IPS DF 19.7 (cell line): Measurements from ENCODE around the gene CIC.

Experiments
- DNase-seq: peaks from one replicate; pipeline ENCODE4 v3.0.0-alpha.2; 2013; ENCODE audit warnings: low read depth, low spot score

The CIC gene

DNA sequence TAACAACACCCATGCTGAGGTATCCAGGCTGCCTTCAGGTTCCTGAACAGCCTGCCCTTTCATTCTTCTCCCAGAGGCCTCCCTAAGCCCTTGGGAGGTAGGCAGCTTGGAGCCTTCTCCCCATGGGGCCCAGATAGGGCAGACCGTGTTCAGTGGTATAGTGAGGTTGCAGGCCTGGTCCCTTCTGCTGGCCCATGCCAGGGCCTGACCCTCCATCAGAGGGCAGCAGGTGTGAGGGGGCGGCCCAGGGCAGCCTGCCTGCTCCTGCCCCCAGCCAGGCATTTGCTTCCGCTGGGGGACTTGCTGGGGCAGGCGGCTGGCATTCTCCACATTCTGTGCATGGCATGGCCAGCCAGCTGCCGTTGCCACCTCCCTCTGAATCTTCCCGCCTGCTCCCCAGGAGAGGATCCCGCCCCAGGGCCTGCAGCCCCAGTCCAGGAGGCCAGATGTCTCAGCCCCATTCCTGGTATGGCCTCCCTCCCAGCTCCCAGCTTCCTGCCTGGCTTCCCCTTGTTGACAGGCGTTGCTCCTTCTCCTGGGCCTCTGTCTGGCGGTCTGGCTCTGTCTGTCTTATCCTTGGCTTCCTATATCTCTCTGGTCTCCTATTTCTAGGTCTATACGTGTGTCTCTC, 8.9 kb downstream of the CIC start:
- DNase-seq, result no peak

DNA sequence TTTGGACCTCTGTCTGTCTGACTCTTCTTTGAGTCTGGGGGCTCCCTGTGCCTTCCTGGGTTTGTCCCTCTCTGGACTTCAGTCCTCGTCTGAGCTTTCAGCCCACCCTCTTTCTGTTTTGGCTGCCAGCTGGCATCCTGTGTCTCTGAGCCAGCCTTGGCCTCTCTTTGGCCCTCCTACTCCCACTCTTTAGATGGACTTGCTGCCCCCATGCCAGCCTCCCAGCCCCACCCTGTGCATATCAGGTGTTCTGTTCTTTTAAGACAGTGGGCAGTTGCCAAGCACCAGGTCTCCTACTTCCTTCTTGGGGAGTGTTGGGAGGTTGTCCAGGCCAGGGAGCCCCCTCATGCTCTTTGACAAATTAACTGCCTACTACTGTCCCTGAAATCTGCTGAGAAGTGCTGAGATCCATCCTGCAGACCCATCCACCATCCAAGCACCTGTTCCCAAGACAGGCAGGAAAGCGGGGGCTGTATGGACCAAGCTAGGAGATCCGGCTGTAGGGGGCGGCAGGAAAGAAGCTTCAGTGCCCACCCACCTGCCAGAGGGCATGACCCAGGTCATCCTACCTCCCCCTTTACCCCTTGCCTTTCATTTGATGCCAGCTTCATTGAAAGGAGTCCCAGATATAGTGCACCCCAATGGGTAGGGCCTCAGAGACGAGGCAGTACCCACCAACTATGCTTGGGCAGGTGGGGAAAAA, 9.6 kb downstream of the CIC start:
- DNase-seq, result no peak

DNA sequence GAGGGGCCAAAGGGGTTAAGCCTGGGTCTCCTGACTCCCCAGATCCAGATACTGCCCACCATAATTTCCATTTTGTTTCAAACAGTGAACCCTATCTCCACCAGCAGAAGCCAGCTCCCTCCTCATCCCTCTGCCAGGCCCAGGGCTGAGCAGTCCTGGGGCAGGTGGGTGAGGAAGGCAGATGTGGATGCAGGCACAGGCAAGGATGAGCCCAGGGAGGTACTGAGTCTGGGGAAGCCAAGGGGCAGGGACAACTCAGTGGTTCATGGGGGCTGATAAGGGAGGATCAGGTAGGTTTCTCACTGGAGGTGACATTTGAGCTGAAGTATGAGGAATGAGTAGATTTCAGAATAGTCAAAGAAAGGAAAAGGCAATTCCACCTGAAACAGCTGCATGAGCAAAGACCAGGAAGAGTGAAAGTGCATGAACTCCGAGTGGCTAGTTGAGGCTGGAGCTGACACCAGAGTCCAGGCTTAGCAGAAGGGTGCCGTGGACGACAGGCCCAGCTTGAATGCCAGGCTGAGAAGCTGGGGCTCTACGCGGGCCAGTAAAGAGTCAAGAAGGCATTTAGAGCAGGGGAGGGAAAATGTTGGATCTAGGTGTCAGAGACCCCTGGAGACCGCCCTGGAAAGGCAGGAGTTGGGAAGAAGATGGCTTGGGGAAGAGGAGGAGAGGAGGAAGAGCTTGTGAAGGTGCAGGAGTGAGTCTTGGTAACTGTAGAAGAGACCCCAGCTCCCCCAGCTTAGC, 10.3 kb downstream of the CIC start:
- no peak for DNase-seq

DNA sequence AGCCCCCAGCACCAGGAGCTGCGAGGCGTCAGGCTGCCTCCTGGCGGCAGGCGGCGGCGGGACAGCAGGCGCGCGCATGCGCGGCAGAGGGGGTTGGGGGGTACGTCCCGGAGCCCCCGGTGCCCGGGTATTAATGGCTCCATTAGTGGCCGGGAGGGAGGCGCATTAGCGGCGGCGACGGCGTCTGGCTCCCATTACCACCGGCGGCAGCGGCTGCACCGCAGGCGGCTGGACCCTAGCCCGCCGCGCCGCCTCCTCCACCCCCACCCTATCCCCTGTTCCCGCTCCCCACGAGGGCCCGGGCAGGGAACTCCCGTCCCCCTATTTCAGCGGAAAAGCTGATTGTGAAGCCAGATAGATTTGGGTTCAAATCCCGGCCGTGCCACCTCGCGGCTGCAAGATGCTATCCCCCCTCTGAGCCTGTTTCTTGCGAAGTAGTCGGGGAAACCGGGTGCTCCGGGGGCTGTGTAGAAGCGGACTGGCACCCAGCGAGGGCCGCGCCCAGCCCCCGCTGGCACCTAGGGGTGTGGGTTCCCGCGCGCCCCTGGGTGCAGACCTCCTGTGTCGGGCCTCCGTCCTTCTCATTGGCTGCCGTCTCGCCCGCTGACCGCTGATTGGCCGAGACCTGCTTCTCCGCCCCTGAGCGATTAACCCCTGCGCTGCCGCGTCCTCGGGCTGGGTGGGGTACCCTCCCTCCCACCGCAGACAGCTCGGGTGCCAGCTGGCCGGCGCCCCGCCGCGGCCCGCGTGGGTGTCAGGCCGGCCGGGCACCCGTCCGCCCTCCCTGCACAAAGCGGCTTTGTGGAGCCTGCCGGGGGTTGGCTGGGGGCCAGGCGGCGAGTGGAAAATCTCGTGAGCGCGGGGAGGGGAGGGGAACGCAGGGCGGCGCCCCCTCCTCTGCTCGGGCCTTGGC, 11.1 kb downstream of the CIC start:
- DNase-seq, result no peak

DNA sequence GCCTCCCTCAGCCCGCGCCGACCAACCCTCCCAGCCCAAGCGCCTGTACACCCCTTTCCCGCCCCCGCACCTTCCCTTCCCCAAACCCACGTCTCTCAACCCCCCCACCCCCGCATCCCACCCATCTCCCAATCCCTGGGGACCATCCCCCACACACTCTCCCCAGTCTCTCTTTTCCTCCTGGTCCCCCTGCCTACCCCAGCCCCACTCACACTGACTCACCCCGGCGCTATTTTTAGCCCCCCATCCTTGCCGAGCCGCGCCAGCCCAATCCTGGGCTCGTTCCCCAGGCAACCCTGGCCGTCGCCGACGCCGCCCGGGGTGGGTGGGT, 11.7 kb downstream of the CIC start:
- no peak for DNase-seq

DNA sequence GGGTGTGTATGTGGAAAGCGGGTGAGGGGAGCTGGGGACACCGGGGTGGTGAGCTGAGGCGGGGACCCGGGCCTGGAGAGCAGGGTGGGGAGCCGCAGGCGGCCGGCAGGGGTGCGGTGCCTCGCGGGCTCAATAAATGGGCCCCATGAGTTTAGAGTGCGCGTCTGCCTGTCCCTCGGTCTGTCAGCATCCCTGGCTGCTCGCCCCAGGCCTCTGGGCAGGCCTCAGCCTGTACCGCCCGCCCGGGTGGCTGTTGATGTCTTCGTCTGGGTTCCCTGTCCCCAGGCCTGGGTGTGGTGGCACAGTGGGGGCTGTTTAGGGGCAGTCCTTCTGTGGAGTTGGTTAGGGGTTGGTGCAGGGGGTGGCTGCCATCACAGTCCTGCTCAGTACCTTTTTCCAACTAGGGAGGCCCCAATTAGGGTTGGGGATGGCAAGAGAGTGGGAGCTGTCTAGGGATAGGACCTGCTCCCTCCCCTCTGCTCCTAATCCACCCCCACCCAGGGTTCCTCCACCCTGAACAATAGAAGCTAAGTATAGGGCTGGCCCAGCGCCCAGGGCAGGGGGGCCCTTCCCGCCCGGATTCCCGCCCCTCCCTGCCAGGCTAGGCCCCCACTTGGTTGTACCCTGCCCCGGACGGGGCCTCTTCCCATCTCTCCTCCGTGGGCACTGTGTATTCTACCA, 12.2 kb downstream of the CIC start:
- DNase-seq, result no peak

DNA sequence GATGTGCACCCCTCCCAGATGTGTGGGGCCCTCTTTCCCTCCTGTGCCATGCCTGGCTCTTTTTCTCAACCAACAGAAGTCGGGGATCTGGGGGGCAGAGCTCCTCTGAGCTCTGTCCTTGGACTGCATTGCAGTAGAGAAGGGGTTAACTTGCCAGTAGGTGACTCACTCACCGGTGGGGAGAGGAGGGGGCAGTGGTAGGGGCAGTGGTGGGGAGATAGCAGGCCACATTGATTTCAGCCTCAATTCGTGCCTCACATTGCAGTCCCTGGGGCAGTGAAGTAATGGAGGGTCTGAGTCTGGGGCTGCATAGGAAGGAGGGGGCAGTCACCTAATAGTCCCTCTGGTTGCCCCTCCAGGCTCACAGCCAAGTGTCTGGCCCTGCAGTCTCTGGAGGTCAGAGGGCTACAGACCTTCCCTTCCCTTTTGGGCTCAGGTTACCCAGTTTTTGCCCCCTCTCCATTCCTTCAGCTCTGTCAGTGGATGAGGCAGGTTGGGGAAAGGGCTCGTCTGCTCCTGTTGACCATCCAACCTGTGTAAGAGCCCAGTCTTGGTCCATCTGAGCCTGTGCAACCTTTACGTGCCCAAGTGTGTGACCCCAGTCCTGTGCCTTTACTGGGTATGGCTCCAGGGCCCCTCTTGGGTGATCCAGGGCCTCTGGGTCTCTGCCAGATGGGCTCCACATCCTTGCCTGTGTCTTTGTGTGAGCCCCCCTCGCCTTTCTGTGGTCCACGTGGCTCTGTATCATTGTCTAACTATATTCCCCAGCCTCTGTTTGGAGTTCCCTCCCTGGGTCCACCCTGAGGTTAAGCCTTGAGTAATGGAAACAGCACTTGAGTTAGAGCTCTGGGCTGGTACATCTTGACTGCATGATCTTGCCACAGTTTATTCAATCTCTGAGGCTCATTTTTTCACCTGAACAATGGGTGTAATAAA, 13.0 kb downstream of the CIC start:
- no peak for DNase-seq

DNA sequence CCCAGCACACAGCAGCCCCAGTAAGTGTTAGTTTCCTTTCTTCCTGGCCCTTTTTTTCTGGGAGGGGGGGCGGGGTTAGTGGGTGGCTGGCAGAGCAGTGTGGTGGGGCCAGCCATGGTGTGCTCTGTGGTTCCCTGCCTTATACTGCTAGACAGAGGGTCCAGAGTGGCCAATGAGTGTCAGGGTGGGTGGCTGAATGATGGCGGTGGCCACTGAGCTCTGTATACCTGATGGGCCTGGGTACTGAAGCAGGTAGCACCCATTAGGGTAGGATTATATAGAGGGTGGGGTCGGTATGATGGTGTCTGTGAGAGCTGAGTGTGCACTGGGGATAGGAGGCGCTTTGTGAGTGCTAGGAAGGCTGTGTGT, 13.8 kb downstream of the CIC start:
- no peak for DNase-seq

DNA sequence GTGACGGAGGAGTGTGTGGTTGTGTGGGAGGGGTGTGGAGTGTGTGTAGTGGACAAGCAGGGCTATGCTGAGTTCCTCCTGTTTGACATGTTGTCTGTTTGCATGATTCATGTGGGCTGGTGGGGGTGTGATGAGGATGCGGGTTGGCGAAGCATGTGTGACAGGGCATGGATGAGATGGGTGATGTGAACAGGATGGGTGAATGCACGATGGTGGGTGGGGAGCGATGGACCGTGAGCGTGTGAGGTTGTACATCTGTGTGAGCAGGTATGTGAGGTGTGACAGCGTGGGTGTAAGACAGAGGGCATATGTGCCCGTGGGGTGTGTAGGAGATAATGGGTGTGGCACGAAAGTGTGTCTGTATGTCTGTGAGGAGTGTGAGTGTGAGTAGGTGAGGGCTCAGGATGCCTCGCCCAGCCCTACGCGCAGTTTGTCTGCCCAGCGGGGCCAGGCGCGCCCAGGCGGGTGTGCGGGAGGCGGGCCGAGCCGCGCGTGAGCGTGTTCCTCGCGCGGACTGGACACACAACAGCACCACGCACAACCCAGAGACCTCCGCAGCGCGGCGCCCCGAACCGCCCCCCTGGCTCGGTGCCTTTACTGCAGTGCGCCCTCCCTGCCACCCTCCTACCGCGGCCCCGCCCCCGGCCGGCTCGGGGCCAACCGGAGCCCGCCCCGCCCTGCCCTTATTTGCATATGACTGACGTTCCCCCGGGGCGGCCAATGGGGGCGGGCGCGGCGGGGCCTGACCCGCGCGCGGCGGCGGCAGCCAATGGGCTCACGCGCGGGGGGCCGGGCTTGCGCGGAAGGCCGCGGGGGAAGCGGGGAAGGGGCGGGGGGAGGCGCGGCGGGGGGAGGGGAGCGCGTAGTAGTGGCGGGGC, 14.4 kb downstream of the CIC start:
- no peak for DNase-seq

DNA sequence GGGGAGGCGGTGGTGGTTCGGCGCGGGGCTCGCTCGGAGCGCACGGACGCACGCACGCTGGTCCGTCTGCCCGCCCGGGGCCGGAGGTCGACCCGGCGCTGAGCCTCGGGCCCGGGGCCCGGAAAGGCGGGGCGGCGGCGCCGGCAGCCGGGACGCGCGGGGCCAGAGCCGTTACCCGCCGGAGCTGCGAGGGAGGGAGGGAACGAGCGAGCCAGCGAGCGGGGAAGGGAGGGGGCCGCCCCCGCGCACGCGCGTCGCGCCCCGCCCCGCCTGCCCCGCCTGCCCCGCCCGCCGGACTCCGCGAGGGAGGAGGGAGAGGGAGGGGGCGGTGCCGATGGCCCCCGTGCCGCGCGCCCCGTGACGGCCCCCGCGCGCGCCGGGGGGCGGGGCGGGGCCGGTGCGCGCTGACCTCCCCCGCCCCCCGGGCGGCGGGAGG, 15.0 kb downstream of the CIC start:
- no peak for DNase-seq

DNA sequence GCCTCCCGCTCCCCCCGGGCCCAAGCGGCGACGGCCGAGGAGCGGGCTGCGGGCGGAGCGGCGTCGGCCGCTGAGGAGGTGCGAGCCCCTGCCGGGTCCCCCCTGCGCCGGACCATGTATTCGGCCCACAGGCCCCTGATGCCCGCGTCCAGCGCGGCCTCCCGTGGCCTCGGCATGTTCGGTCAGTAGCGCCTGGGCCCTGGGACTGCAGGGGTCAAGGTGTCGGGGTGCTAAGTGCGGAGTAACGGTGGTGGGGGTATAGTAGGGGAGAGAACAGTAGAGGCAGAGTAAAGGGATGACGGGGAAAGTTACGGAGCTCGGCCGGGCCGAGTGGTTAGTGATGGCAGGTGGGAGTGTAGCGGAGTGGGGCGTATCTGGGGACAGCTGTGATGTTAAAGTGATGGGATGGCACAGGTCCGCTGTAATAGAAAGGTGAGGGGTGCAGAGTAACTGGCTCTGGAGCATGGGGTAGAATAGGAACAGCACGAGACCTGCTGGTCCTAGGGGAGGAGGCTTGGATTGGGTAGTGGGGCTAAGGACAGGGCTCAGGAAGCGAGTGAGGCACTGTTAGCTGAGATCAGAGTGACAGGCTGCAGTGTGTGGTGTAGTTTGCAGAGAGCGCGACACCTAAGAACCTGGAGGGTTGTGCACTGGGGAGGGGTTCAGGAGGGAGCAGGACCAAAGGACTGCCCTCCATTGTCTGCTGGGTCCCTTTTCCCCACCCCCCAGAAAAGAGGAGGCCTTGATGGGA, 15.7 kb downstream of the CIC start:
- DNase-seq, result no peak

DNA sequence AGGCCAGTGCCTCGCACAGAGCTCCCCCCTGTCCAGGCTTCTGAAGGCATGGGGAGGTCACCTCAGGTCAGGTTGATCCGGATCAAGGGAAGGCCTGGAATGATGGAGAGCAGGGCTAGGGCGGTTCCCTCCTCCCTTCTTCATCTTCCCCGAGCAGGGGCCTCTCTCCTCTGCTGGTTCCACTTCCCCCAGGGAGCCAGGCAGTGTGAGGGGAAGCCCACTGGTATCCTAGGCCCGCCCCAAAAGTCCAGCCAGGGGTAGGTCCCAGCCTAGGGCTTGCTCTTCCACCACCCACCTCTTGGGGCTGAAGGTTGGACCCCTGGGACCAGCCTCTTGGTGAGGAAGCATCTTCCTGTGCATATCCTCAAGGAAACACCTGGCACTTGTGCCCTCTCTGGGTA, 16.5 kb downstream of the CIC start:
- DNase-seq, result no peak

DNA sequence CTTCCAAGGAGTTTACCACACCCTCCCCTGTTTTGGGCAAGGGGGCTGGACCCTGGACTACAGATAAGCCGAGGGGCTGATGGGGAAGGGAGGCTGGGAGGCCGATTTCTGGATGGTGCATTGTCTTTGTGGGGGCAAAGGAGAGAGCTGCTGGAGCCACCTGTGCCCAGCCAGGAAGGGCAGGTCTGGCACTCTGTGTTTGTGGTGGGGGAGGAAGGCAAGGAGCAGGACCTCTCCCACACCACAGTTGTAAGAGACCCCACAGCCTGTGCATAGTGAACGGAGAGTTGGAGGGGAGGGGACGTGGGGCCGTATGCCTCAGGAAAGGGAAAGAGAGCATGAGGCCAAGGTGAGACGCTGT, 16.9 kb downstream of the CIC start:
- DNase-seq, result no peak

DNA sequence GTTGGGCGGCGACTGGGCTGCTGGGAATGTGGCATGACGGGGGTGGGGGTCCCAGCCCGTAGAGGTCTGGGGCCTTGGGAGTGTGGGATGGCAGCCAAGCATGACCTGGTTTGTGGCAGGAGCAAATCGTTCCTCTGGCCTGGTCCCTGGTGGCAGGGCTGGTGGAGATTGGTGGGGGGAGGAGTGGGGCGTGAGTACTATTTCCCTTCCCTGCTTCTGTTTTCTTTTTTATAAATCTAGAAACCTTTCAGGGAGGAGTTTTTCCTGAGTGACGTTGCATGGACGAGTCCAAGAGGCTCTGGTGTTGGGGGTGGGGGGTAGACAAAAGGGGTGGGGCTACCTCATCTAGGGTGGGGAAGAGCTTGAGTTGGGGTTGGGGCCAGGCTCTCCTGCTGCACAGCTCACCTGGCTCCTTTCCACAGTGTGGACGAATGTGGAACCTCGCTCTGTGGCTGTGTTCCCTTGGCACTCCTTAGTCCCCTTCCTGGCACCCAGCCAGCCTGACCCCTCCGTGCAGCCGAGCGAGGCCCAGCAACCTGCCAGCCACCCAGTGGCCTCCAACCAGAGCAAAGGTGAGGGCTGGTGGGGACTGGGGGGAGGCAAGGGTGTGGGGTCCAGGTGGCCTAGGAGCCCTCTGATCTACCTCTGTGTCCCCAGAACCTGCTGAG, 17.4 kb downstream of the CIC start:
- DNase-seq, result no peak

DNA sequence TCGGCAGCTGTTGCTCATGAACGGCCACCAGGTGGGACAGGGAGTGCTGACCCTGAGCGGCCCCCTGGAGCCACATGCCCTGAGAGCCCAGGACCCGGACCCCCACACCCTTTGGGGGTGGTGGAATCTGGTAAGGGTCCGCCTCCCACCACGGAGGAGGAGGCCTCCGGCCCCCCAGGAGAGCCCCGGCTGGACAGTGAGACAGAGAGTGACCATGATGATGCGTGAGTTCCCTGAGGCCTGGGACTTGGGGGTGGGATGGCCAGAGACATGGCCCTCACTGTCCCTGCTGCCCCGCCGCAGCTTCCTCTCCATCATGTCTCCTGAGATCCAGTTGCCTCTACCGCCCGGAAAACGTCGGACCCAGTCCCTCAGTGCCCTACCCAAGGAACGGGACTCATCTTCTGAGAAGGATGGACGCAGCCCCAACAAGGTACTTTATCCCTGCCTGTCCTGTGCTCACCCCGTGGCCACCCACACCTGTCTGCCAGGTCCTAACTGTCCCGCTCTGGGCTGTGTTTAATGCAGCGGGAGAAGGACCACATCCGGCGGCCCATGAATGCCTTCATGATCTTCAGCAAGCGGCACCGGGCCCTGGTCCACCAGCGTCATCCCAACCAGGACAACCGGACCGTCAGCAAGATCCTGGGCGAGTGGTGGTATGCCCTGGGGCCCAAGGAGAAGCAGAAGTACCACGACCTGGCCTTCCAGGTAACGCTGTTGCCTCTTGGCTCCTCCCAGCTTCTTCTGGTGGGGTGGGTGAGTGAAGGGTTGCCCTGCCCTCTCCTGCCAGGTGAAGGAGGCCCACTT, 18.2 kb downstream of the CIC start:
- no peak for DNase-seq

DNA sequence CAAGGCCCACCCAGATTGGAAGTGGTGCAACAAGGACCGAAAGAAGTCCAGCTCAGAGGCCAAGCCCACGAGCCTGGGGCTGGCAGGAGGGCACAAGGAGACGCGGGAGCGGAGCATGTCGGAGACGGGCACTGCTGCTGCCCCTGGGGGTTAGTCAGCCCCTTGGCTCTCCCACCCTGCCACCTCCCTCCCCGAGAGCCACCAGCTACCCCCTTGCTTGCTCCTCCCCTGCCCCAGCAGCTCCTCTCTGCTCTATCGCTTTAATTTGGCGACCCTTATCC, 18.7 kb downstream of the CIC start:
- no peak for DNase-seq

DNA sequence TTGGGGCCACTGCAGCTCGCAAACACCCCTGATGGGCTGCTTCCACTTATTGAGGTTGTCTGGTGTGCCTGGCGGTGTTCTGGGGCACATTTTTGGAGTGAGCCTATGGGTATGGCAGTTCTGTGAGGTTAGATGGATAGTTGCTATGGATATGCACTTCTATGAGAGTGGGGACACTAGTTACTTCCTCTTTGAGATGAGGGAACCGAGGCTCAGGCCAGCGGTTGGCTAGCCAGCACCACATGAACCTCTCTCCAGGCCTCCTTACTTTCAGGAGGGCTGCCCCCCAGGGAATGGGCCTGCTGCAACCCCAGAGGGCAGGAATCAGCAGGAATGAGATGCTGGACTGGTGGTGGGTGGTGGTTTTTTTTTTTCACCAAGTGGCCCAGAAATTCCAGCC, 19.3 kb downstream of the CIC start:
- no peak for DNase-seq
